Activated B cell treated with CpG ODN at 0.5 μM for 24 hours (primary cell): Measurements from ENCODE around the gene VSTM2B. TPM values are rescaled to one million over a fixed set of nuclear protein-coding genes. Genes with fewer than 3 reads are reported as not detected.

Source experiments
- ATAC-seq: fragments of 200-7000 bp; cut with Tn5 transposase; one replicate; pipeline ENCODE4 v1.10.0; 2021; ENCODE audit warnings: low read depth, mild to moderate bottlenecking, moderate library complexity
- CTCF ChIA-PET: fragments of 350-600 bp; sonication (Branson Sonifier 250); formaldehyde crosslinking; loops from one replicate; lab custom pipeline; 2021; ENCODE audit warnings: antibody characterized with exemption; lab: Charles Lee
- POLR2A ChIA-PET: fragments of 350-600 bp; sonication (Branson Sonifier 250); formaldehyde crosslinking; loops from one replicate; lab custom pipeline; 2021; ENCODE audit warnings: antibody characterized with exemption; lab: Charles Lee
- DNase-seq: peaks from one replicate; pipeline ENCODE4 v3.0.0; 2022
- H3K27ac Mint-ChIP-seq: one replicate; pipeline ENCODE4 v1.8.0; 2020; ENCODE audit warnings: mixed read lengths
- H3K27me3 Mint-ChIP-seq: one replicate; pipeline ENCODE4 v1.8.0; 2021; ENCODE audit warnings: mixed read lengths
- H3K36me3 Mint-ChIP-seq: one replicate; pipeline ENCODE4 v1.8.0; 2021; ENCODE audit warnings: low read depth, mixed read lengths
- H3K4me1 Mint-ChIP-seq: one replicate; pipeline ENCODE4 v1.8.0; 2021; ENCODE audit warnings: mixed read lengths
- H3K4me3 Mint-ChIP-seq: one replicate; pipeline ENCODE4 v1.8.0; 2020; ENCODE audit warnings: mild to moderate bottlenecking, mixed read lengths
- H3K9me3 Mint-ChIP-seq: one replicate; pipeline ENCODE4 v1.8.0; 2020; ENCODE audit warnings: mixed read lengths
- intact Hi-C: fragments of 100-400 bp; cut with micrococcal nuclease; formaldehyde crosslinking; loops from one replicate; pipeline ENCODE4 v1.15.1; 2024
- total RNA-seq: library from RNA; stranded (reverse); gene quantifications from 2 replicates; pipeline ENCODE4 v1.2.3, GENCODE V29; 2022
- TF ChIP-seq, protein P1 (sequence below): fragments of 200-600 bp; IDR thresholded peaks from one replicate; pipeline ENCODE4 v1.8.0; 2022; ENCODE audit warnings: antibody characterized with exemption, mild to moderate bottlenecking

Gene VSTM2B
- total RNA-seq, 1 donor from 2014 or later = not detected

DNA sequence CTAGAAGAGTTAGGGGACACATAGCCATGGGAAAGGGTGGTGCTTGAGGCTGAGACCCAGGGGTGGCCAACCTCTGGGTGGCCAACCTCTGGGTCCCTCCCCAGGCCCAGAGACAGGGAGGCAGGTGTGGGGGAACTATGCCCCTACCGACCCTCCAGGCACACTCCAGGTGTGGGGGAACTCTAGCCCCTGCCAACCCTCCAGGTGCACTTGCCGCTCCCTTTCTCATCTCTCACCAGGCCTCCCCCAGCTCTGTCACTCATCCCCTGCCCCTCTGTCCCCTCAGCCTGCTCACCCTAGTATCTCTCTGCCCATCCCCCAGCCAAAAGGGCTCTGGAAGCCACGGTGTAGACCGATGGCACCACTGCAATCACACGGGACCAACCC, 10.6 kb upstream of the VSTM2B start:
- no peak for ATAC-seq
- TF ChIP-seq, protein P1, sequence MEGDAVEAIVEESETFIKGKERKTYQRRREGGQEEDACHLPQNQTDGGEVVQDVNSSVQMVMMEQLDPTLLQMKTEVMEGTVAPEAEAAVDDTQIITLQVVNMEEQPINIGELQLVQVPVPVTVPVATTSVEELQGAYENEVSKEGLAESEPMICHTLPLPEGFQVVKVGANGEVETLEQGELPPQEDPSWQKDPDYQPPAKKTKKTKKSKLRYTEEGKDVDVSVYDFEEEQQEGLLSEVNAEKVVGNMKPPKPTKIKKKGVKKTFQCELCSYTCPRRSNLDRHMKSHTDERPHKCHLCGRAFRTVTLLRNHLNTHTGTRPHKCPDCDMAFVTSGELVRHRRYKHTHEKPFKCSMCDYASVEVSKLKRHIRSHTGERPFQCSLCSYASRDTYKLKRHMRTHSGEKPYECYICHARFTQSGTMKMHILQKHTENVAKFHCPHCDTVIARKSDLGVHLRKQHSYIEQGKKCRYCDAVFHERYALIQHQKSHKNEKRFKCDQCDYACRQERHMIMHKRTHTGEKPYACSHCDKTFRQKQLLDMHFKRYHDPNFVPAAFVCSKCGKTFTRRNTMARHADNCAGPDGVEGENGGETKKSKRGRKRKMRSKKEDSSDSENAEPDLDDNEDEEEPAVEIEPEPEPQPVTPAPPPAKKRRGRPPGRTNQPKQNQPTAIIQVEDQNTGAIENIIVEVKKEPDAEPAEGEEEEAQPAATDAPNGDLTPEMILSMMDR = no peak

DNA sequence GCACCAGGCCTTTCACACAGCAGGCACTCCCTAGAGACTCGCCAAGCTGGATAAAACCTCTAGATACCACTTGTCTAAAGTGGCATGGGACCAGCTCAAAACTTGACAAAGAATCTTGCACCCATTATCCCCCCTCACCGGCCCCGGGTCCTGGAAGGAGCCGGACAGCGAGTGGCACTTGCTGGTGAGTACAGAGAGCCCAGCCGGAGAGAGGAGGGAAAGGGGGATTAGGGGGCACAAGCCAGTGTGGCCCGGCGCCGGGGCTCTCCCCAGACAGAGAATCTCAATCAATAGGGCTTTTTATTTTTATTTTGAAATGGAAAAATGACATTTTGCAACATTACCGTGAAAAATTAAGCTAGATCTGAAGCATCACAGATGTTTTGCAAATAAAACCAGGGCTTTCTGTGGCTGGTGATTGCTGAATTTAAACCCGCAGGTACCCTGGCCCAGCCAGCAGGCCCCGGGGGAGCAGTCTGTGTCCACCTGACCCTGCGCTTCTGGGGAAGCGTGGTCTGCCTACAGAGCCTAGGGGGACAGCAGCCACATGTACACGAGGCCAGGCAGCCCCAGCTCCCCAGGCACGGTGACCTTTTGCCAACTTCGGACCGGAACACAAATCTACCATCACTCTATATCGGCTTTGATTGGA, 10.0 kb upstream of the VSTM2B start:
- DNase-seq = no peak
- Mint-ChIP-seq H3K9me3 (no peaks in the 10 kb centered on the region), H3K27me3 (peaks cover 8% of the 10 kb centered on the region), H3K4me1 (no peaks in the 10 kb centered on the region), H3K27ac (no peak overlapping the region), H3K36me3 (no peaks in the 10 kb centered on the region), H3K4me3 (no peak overlapping the region)
- no peak for ATAC-seq
- intact Hi-C loops = no loop called here
- ChIA-PET POLR2A (no interaction called here), CTCF (no interaction called here)
- TF ChIP-seq, protein P1 = no peak

More for the DNA sequence above, 10.6 kb upstream of the VSTM2B start:
- no peak overlapping the region for H3K27ac Mint-ChIP-seq
- DNase-seq = no peak
- no peaks in the 10 kb centered on the region for H3K36me3 Mint-ChIP-seq
- H3K4me3 Mint-ChIP-seq = no peak overlapping the region
- CTCF ChIA-PET = no interaction called here
- peaks cover 8% of the 10 kb centered on the region for H3K27me3 Mint-ChIP-seq
- no peaks in the 10 kb centered on the region for H3K4me1 Mint-ChIP-seq
- intact Hi-C loops = no loop called here
- H3K9me3 Mint-ChIP-seq = no peaks in the 10 kb centered on the region
- POLR2A ChIA-PET = no interaction called here

GRCh38 chr19:29516358-29516725, 9.5 kb upstream of the VSTM2B start:
- TF ChIP-seq, protein P1 = no peak
- Mint-ChIP-seq H3K4me1 (no peaks in the 10 kb centered on the region), H3K27me3 (peaks cover 8% of the 10 kb centered on the region), H3K27ac (no peak overlapping the region), H3K36me3 (no peaks in the 10 kb centered on the region), H3K9me3 (no peaks in the 10 kb centered on the region), H3K4me3 (no peak overlapping the region)
- ATAC-seq (no peak), DNase-seq (no peak)
- intact Hi-C loops = no loop called here
- ChIA-PET CTCF (no interaction called here), POLR2A (no interaction called here)

GRCh38 chr19:29516821-29517395, 8.9 kb upstream of the VSTM2B start:
- no peaks in the 10 kb centered on the region for H3K4me1 Mint-ChIP-seq
- H3K4me3 Mint-ChIP-seq = no peak overlapping the region
- intact Hi-C loops = no loop called here
- ATAC-seq = no peak
- DNase-seq = no peak
- ChIA-PET CTCF (no interaction called here), POLR2A (no interaction called here)
- peaks cover 8% of the 10 kb centered on the region for H3K27me3 Mint-ChIP-seq
- TF ChIP-seq, protein P1 = no peak
- H3K36me3 Mint-ChIP-seq = no peaks in the 10 kb centered on the region
- no peak overlapping the region for H3K27ac Mint-ChIP-seq
- H3K9me3 Mint-ChIP-seq = no peaks in the 10 kb centered on the region

DNA sequence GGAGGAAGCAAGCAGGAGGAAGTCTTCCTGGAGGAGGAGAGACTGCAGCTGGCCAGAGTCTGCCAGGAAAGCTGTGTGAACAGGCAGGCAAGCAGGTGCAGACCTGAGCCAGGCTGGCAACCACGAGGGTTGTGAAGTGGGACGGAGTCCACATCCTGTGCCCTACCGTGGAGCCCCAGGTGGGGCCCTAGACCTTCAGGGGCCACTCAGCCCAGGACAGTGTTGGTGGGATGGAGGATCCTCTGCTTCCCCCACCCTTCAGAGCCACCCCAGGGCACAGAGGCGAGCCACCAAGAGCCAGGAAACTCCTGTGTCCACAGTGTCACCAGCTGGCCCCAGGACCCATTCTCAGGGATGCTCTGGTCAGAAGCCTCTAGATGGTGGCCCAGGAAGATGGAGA, 8.4 kb upstream of the VSTM2B start:
- Mint-ChIP-seq H3K4me1 (no peaks in the 10 kb centered on the region), H3K27ac (no peak overlapping the region), H3K36me3 (no peaks in the 10 kb centered on the region), H3K27me3 (peaks cover 11% of the 10 kb centered on the region), H3K9me3 (no peaks in the 10 kb centered on the region), H3K4me3 (no peak overlapping the region)
- CTCF ChIA-PET = no interaction called here
- no peak for ATAC-seq
- DNase-seq = no peak
- POLR2A ChIA-PET = no interaction called here
- TF ChIP-seq, protein P1 = no peak
- intact Hi-C loops = no loop called here
